Measurements from ENCODE around the gene DPF1. TPM values are rescaled to one million over a fixed set of nuclear protein-coding genes. Genes with fewer than 3 reads are reported as not detected.
A peak's percentile ranks its signal among the peaks of the same experiment; 100 is the strongest.
"Not testable (repeated sequence)": the region's sequence is repeated elsewhere in the genome, so short reads cannot be mapped to it uniquely, and the experiment has no call there.

Gene DPF1
- total RNA-seq, 1 experiment from 2014 or later: 5.1 TPM

DNA sequence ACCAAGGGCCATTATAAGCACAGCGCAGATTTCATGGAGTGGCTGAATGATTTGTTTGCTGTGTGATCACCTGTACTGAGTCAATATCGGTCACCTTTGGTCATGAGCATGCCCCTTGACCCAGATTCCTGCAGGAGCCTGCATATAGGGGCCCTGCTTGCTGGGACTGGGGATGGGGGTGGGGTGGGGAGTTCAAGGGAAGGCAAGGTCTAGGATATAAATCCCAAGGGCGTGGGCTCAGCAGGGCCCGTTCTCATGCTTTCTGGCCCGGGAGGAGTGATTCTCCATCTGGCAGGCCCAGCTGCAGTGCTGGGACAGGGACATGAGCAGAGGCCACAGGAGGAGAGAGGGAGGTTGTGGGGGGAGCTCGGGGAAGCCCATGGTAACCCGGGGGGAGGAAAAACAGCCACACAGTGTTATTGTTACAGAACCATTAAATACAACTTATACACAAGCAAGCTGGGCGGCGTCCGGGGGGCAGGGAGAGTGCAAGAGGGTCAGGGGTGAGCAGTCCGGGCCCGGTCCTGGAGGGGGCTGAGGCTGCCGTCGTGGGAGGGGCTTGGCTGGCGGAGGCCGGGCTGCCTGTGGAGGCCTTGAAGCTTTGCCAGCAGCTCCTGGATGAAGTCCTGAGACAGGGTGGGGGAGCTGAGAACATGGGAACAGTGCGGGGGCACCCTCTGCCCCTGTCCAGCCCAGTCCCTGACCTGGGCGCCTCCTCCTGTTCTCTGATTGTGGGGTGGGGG is 27.0 kb upstream of the DPF1 start:
- no peak for DNase-seq (ENCODE audit: low spot score)

DNA sequence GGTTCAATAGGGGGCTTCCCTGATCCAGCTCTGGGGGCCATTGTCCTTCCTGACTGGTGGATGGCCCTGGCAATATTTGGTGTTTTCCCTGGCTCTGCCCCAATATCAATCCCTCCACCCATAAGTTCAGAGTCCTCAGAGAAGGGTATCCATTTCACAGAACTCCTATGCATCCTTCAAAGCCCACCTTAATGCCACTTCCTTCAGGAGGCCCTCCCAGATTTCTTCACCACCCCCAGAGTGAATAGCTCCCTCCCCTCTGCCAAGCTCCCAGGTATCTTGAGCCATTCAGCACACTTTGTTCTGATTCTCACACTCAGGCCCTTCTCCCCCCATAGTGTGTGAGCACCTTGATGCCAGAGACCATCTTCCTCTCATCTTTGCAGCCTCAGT is 26.4 kb upstream of the DPF1 start:
- DNase-seq (ENCODE audit: low spot score): no peak

DNA sequence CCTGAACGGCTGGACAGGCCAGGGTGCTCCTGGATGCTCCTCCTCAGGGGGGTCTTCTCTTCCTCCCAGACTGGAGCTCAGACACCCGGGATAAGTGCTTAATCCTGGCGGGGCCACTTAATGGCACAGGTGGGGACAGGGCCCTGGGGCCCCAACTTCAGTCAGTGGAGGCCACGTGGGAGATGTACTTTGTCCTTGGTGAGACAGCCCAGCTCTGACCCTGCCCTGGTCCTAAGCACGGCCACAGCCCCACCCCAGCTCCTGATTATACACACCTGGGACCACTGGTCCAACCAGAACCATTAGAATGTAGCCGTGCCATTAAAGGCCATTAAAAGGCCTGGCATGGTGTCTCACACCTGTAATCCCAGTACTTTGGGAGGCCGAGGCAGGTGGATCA is 24.4 kb upstream of the DPF1 start:
- no peak for DNase-seq (ENCODE audit: low spot score)

DNA sequence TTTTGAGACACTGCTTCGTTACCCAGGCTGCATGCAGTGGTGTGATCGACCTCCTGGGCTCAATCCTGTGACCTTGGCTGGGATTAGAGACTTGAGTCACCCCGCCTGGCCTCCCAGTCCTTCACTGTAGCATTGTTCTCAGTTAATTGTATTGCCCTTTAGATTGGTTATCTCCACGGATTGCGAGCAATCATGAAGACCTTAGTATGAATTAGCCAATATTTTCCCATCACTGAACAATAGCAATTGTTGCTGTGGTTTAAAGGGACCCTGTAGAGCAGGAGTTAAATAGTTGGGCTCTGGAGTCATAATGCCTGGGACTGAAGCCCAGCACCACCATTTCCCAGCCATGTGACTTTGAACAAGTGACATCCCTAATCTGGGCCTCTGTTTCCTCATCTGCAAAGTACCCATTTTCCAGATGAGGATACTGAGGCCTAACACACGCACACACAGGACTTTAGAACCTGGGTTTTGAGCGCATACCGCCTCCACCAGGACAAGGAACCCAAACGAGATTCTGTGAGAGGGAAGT is 23.8 kb upstream of the DPF1 start:
- no peak for DNase-seq (ENCODE audit: low spot score)

DNA sequence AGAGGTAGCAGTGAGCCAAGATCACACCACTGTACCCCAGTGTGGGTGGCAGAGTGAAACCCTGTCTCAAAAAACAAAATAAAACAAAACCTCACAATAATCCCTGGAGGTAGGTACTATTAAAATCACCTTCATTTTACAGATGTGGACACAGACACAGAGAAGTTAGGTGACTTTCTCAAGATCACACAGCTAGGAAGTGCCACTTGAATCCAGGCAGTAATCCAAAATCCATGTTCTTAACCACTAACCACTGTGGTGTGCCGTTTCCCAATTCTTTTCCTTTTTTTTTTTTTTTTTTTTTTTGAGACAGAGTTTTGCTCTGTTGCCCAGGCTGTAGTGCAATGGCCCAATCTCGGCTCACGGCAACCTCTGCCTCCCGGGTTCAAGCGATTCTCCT is 23.1 kb upstream of the DPF1 start:
- peak; percentile 64 for DNase-seq (ENCODE audit: low spot score)

DNA sequence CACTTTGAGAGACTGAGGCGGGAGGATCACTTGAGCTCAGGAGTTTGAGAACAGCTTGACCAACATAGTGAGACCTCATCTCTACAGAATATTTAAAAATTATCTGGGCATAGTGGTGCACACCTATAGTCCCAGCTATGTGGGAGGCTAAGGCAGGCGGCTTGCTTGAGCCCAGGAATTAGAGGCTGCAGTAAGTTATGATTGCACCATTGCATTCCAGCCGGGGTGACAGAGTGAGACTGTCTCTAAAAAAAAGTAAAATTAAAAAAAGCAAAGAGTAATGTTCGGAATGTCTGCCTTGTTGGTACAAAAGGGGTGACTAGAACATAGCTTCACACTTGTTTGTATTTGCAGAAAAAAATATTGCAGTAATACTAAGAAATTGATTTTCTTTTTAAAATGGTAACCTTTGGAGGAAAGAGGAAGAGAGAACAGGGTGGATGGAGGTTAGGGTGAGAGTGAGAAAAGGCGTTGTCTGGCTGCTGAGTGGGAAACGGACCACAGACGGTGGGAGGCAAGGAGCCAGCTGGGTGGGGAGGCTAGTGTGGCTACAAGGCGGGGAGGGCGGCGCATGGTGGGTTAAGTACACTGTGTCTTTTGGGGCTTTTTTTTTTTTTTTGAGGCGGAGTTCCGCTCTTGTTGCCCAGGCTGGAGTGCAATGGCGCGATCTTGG is 21.9 kb upstream of the DPF1 start:
- no peak for DNase-seq (ENCODE audit: low spot score)

DNA sequence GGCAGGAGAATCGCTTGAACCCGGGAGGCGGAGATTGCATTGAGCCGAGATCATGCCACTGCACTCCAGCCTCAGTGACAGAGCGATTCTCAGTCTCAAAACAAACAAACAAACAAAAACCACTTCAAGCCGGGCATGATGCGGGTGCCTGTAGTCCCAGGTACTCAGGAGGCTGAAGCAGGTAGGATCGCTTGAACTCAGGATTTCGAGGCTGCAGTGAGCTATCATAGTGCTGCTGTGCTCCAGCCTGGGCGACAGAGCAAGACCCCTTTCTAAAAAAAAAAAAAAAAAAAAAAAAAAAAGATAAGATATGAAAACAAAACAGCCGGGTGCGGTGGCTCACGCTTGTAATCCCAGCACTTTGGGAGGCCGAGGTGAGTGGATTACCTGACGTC is 19.3 kb upstream of the DPF1 start:
- no peak for DNase-seq (ENCODE audit: low spot score)

DNA sequence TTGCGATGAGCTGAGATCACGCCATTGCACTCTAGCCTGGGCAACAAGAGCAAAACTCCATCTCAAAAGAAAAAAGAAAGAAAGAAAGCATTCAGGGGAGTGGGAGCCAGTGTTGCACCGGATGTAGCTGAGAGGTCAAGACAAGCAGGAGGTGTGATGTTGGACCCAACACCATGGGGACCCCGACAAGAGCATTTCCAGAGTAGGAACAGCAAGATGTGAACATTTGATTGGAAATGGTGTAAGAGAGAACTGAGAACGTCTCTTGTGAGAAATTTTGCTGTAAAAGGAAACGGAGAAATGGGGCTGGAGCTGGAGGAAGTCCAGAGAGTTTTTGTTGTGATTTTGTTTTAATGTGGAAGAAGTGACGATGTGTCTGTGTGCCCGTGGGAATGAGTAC is 15.8 kb upstream of the DPF1 start:
- no peak for DNase-seq (ENCODE audit: low spot score)

DNA sequence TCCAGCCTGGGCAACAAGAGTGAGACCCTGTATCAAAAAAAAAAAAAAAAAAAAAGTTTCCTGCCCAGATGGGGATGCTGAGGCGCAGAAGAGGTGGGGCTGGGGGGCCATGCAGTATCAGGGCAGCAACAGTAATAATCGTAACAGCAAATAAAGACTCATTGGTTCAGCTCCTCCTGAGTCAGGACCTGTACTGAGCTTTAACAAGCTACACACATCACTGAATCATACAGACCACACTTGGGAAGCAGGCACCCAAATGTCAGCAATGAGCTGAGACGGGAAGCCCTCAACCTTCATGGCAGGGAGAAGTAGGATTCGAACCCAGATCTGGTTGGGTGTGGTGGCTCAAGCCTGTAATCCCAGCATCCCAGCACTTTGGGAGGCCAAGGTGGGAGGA is 10.6 kb upstream of the DPF1 start:
- DNase-seq (ENCODE audit: low spot score): no peak

DNA sequence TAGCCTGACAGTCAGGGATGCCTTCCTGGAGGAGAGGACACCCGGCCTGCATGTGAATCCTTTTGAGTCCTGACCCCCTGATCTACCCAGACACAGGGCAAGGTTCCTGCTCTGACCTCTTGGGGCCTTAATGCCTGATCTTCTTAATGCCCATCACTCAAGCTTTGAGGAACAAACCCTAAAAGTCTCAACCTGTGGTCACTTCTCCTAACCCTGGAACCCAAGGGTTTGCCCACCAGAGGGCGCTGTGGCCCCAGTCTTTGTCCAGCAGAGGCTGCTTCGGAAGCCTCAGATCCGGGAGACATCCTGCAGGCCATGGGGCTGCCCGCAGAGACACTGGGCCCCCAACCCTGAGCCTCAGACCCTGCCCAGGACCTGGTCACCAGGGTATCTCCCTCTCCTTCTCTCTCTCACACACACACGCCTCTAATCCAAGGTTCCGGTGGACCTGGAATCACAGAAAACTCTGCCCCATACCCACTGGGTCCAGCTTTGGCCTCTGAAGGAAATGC is 9.8 kb upstream of the DPF1 start:
- DNase-seq (ENCODE audit: low spot score): peak; percentile 67

DNA sequence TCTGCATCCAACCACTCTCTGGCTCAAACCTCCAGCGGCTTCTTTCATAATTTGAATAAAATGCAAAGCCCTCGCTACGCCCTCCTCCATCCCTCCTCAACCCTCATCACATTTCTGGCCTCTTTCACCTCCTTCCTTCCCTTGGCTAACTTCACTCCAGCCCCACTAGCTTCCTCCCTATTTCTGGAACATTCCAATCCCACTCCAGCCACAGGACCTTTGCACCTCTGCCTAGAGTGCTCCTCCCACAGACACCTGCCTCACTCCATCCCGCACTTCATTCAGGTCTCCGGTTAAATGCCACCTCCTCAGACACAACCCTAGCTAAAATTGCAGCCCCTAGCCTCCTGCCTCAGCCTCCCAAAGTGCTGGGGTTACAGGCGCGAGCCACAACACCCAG is 7.9 kb upstream of the DPF1 start:
- no peak for DNase-seq (ENCODE audit: low spot score)

DNA sequence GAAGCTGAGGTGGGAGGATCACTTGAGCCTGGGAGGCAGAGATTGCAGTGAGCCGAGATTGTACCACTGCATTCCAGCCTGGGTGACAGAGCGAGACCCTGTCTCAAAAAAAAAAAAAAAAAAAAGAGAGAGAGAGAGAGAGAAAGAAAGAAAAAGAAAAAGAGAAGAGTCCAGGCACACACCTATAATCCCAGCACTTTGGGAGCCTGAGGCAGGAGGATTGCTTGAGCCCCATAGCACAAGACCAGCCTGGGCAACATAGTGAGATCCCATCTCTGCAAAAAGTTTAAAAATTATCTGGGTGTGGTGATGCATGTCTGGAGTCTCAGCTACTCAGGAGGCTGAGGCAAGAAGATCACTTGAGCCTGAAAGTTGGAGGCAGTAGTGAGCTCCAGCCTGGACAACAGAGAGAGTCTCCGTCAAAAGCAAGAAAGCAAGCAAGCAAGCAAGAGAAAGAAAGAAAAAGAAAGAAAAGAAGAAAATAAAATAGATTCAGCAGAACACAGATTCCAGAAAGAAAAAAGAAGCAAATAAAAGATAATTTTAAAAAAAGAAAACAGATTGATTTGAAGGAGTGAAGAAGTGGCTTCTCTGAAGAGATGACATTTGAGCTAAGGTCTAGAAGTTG is 6.6 kb upstream of the DPF1 start:
- not testable (repeated sequence) for DNase-seq (ENCODE audit: low spot score)

DNA sequence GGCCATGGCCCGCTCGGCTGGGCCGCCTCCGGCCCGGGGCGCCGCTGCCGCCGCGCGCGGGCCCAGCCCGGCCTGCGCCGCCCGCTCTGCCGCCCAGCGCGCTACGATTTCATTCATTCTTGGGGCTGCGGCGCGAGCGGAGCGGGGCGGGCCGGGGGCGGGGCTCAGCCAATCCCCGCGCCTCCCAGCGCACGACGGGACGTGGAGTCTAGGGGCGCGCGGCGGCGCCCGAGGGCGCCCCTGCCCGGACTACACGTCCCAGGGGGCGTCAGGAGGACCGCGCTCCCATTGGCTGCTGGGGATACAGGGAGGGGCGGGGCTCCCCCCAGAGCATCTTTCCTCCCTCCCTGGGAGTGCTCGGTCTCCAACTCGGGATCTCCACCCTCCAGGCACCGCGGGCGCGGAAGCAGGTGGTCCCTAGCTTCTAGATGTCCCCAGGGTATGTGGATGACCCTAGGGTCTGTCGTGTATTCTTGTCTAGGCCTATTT is 5.6 kb upstream of the DPF1 start:
- peak; percentile 89 for DNase-seq (ENCODE audit: low spot score)

DNA sequence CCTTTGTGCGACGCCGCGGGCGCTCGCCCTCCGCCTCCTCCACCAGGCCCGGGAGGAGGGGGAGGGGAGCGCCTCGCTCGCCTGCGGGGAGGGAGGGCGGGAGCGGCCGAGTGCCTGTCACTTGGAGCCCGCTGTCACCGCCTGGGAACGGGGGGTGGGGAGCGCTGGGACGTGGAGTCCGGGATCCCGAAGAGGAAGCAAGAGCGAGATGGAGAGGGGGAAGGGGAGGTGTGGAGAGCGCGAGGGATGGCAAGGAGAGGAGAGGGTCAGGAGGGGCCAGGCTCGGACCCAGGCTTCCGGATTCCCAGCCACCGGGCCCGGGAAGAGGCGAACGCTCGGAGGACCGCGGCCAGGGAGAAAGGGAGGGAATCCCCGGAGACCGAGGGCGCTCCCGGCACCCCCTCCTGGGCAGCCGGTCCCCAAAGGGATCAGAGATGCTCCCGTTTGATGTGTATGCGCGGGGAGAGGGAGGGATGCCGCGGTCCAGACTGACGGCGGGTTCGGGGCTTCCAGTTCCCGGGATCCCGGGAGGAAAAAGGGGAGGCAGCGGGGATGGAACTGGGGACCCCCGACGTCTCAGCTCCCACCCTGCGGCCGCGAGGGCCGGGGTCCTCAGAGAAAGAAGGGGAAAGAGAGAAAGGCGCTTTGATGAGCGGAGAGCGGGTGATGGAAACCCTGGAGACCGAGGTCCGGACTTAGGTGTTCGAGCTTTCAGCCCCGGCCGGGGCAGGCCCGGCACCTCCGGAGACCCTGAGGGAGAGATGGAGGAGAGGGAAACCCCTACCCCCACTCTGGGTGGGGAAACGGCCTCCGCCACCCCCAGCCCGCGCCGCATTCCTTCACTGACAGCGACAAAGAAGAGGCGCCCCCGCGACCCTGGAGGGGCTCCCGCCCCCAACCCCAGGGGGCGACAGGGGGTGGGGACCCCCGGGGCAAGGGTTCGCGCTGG is 4.7 kb upstream of the DPF1 start:
- DNase-seq (ENCODE audit: low spot score): no peak

DNA sequence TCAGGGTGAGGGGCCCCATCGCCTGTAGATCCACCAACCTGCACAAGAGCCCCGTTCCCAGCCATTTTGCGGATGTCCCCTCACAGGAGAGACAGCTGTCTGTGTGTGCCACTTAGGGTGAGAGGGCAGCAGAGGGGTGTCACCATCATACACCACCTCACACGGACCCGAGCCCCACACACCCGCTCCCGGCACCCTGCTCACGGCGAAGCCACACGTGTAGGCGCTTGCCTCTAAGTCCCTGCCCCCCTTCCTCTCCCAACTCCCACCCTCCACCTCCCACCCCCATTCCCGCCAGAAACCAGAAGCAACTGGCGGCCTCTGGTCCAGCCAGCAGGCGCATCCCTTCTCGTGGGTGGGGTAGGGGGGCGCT is 4.0 kb upstream of the DPF1 start:
- no peak for DNase-seq (ENCODE audit: low spot score)

DNA sequence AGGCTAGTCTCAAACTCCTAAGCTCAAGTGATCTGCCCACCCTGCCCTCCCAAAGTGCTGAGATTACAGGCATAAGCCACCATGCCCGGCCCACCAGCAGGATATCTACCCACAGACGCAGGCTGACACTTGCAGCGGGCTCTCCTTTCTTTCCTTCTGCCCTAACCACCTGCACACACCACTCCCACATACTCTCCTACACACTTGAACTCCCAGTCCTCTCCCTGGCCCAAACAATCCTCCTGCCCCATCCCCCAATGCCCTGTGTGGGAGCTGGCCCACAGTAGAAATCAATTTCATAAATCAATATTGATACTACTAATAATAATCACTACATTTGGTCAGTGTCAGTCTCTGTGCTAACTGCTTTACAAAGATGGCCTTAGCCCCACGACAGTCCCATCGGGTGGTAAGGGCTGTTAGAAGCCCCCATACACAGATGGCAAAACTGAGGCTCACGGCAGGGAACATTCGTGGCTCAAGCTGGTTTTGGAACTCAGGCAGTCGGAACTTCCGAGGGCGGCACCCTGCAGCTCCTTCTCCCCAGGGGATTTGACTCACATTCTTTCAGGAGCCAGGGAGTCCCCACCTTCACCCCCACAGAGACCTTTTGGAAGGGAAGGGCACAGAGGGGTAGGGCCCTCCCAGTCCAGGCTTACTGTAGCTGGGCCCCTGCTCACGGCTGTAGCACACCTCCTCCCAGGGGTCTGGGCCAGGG is 3.4 kb upstream of the DPF1 start:
- DNase-seq (ENCODE audit: low spot score): no peak

DNA sequence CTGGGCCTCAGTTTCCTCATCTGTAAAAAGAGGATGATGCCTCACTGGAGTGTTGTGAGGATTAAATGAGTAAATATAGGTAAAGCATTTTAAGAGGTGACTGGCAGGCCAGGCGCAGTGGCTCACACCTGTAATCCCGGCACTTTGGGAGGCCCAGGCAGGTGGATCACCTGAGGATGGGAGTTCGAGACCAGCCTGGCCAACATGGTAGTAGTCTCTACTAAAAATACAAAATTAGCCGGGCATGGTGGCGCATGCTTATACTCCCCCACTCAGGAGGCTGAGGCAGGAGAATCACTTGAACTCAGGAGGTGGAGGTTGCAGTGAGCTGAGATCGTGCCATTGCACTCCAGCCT is 819 bp upstream of the DPF1 start:
- not testable (repeated sequence) for DNase-seq (ENCODE audit: low spot score)

DNA sequence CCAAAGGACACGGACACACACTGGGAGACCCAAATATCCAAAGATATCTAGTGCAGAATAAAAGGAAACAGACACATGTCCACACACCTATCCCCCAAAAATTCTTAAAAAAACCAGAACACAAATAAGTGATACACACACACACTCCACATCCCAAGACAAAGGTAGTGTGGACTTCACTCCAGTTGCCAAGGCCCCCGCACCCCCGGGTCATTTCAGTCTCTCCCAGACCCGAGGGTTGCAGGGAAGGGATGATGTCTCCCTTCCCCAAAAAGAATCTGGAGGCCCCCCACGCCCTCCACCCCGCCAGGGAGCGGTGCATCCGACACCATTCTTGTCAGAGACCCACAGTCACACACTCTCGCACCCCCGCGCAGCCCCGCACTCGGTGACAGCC is 407 bp downstream of the DPF1 start:
- DNase-seq (ENCODE audit: low spot score): no peak

DNA sequence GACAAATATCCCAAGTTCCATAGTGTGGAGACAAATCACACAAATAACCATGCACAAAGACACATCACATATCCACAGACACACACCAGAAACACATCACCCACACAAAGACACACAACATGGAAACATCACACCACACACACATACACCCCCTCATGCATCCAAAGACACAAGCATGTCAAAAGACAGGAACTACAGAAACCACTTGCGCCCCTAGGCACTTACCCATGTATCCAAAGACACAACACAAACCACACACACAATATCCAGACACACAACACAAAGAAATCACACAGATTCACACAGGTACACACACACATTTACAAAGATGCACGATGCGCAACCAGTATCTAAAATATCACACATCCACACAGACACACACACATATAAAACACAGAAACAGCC is 901 bp downstream of the DPF1 start:
- DNase-seq (ENCODE audit: low spot score): no peak

DNA sequence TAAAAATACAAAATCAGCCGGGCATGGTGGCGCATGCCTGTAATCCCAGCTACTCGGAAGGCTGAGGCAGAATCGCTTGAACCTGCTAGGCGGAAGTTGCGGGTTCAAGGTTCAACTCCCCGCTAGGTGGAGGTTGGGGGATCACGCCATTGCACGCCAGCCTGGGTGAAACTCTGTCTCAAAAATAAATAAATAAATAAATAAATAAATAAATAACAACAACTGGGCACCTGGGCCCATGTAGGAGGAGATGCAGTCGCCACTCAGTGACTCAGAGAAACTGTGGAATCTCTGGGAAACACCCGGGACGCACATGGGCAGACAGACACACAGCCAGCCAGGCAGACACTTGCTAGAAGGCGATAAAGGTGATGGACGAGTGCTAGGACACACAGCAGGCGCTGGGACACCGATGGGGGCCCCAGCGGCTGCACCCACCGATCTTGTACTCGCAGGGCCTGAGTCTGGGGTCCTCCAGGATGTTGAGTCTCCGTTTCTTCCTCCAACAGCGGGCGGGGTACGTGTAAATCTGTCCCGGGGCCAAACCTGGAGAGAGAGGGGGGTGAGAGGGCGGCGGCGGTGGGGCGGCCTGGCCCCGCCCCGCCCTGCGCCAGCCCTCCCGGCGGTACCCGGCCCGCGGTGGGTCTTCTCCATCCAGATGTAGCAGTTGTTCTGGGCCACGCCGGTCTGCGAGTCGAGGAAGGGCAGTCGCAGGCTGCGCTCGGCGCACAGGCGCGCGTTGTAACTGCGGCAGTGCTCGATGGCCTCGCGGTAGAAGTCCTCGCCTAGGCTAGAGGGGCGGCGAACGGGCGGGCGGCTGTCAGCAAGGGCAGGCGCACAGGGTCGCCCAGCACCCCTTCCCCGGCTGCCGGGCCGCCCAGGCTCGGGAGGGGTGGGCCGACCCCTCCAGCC is 1.8 kb downstream of the DPF1 start:
- DNase-seq (ENCODE audit: low spot score): no peak
